NCI-H460 (cell line): ENCODE results near the gene CYP20A1. TPM values are rescaled to one million over a fixed set of nuclear protein-coding genes. Genes with fewer than 3 reads are reported as not detected.
"Not testable (repeated sequence)": the region's sequence is repeated elsewhere in the genome, so short reads cannot be mapped to it uniquely, and the experiment has no call there.

Experiments used
- DNase-seq: peaks from one replicate; pipeline ENCODE4 v3.0.0-alpha.2; 2016; ENCODE audit warnings: low read depth; ENCODE audit errors: extremely low read depth
- total RNA-seq: library from RNA; depleted of rRNA; stranded (reverse); fragments of >200 nt; shearing (Covaris generic); gene quantifications from 2 replicates; pipeline ENCODE4 v1.2.3, GENCODE V29; 2014

The CYP20A1 gene
- total RNA-seq, 1 experiment from 2014 or later: 32.4 TPM

DNA sequence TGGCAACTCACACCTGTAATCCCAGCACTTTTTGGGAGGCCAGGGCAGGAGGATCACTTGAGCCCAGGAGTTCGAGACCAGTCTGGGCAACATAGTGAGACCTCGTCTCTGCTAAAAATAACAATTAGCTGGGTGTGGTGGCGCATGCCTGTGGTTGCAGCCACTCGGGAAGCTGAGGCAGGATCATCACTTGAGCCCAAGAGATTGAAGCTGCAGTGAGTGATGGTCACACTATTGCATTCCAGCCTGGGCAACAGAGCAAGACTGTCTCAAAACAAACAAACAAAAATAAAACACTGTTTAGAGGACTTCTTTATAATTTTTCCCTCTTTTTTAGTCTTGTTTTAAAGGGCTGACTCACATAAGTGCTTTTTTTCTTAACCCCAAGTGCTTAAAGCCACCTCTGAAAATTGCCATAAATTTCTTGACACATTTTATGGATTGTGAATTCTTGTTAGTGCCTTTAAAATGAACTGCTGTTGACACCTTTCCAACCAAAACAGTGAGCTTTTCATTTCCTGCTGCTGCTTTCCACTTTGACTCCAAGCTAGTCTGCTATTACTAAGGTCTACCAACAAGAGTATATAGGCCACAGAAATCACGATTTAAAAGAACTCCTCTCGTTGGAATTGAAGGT lies 41.7 kb downstream of the CYP20A1 start:
- no peak for DNase-seq

DNA sequence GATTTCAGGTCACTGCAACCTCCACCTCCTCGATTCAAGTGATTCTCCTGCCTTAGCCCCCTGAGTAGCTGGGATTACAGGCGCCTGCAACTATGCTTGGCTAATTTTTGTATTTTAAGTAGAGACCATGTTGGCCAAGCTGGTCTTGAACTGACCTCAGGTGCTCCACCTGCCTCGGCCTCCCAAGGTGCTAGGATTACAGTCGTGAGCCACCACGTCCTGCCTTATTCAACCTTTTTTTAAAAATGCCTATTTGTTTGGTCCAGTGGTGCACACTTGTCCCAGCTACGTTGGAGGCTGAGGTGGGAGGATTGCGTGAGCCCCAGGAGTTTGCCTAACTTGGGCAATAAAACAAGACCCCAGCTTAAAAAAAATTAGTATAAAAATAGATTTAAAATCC lies 43.3 kb downstream of the CYP20A1 start:
- no peak for DNase-seq

DNA sequence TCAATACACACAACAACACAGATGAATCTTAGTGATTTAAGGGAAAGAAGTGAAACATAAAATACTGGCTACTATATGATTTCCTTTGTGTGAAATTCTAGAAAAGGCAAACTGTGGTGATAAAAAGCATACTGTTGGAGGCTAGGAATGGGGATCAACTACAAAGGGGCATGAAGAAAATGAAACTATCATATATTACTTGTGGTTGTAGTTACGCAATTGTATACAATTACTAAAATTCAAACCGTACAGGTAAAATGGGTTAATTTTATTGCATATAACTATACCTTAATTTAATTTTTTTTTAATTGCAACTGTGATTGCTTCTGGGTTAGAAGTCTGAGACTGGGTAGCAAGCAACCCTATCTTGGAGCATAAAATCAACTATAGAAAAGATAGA lies 47.7 kb downstream of the CYP20A1 start:
- DNase-seq: no peak

DNA sequence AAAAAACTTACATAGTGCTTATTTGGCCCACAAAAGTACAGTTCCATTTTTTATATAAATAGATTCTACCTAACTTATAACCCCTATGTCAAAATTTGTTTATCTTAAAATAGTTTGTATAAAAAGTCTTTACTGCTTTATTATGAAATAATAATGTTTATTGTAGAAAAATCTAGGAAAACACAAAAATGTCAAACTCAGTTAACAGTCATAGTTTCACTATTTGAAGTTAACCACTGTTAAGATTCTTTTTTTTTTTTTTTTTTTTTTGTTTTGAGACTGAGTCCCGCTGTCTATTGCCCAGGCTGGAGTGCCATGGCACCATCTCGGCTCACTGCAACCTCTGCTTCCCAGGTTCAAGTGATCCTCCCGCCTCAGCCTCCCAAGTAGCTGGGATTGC lies 62.8 kb downstream of the CYP20A1 start:
- DNase-seq: no peak

DNA sequence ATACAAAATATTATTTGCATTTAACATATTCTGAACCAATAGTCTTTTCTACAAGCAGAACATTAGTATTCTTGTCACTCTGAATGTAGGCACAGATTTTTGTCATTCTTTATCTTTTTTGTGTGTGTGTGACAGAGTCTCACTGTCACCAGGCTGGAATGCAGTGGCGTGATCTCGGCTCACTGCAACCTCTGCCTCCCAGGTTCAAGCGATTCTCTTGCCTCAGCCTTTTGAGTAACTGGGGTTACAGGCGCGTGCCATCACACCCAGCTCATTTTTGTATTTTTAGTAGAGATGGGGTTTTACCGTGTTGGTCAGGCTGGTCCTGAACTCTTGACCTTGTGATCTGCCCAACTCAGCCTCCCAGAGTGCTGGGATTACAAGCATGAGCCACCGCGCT lies 63.8 kb downstream of the CYP20A1 start:
- not testable (repeated sequence) for DNase-seq

DNA sequence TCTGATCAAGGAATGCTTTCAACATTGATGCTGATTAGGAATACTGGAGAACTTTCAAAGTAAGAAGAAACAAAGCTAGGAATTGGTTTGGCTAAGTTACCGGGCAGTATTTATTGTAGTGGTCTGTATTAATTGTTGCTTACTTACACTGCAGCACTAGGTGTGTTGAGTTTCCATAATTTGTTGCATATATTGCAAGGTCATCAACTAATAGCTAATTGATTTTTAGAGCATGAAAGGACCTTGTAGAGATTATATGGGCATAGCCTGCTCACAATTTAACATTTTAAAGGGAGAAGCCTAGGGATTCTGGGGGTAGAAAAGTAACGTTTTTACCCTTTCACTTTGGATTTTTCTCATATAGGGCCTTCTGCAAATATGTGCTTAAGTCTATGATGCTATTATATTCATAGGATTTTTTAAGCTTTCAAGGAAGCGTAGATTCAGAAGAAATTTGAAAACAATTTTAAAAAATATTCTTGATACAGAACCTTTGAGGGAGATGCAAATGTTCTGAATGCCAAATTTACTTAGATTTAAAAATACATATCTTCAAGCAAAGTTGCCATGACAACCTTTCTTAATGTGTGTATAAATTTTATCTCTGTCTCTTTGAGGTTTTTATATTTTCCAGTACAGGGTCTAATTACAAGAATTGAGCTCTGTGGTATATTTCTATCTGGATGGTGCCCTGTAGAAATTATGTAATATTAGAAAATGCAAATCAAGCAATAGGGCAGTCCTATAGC lies 72.0 kb downstream of the CYP20A1 start:
- no peak for DNase-seq

DNA sequence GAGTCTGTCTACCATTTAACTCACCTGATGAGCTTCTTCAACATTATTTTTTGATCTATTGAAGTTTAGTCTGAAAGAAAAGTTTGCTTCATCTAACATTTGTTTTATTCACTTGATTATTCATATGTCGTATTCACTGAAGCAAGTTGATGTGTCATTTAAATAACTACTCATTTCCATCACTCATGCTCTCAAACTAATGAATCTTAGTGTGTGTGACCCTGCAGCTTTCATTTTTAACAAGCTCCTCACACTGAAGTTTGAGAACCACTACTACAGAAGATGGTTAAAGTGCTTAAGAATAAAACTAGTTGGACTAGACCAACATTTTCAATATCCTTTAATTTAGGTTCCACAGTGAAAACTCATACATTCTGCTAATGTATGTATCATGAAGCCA lies 87.5 kb downstream of the CYP20A1 start:
- DNase-seq: no peak

DNA sequence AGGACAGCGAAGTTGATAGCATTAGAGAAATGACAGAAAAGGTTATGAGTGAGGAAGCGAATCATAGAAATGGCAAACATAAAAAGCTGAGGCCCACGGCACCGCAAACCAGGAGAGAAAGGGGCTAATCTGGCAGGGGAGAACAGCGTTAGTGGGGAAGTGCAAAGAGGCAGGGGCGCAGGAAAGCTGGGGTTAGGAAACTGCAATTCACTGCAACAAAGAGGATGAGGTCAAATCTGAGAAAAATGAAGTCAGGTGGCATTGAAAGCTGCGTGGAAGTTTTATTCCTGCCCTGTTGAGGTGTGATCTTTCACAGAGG lies 88.7 kb downstream of the CYP20A1 start:
- peak; percentile 13 for DNase-seq

DNA sequence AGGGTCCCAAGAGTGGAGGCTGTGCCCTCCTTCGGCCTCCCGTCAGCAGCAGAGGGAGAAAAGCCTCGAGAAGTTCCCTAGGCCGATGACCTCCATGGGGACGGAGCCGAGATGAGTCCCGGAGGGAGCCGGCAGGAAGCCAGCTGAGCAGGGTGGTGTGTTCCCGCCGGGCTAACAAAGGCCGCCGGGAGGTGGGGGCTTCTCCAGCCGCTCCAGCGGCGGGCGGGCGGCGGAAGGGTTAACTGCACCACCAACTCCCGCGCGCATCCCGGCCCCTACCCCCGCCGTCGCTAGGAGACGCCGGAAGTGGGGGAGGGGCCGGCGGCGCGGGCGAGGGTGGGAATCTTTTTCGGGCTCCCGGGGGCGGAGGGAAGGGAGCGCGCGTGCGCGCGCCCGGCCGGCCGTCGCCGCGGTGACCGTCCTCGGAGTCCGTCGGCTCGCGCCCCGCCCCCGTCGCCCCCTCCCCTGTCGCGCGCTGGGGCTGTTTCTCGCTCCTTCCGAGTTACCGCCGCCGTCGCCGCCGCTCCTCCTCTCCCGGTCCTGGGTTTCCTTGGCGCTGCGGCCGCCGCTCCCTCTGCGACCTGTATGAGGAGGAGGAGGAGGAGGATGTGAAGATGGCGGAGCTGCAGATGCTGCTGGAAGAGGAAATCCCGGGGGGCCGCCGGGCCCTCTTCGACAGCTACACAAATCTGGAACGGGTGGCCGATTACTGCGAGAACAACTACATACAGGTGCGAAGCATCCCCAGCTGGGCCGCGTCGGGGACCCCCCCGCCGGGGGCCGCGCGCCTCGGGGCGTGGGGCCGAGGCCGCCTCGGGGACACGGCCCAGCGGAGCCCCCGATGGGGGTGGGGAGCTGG lies 89.3 kb downstream of the CYP20A1 start, which contains the start of gene ABI2:
Gene ABI2 (plus strand): TSS at position 494 of the 859 bp plus-strand sequence. CDS start 121 bp downstream, at position 615.
- peak; percentile 72 for DNase-seq

DNA sequence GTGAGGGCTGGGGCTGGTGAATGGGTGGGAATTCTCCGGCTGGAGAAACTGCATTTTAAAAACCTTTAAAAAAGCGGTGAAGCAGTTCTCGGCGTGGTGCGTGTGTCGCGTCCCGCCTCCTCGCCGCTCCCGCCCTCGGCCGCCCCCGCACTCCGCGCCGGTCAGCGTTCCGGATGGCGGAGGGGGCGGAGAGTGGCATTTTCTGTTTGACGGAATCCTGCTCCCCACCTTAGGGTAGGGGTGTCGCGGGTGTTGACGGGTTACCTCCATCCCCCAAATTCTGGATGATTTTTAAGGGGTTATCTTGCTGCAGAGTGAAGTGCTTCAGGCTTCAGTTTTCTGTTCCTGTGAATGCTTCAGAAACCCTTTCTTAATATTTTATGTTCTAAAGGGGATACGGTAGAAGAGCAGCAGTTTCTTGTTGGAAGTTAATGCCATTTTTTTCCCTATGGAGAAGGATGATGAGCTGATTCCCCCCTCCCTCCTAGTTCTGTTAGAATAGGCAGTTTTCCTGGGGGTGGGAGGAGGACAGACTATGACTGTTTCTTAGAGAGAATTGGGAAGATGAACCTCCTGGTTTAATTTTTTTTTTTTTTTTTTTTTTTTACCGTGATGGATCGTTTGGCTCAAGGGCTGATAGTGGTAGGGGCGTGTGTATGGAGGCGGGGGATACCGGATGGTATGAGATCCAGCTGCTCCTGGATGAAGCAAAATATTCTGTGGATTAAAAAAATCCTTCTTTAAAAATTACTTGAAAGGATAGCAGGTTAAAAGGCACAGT lies 90.1 kb downstream of the CYP20A1 start:
- peak; percentile 26 for DNase-seq

DNA sequence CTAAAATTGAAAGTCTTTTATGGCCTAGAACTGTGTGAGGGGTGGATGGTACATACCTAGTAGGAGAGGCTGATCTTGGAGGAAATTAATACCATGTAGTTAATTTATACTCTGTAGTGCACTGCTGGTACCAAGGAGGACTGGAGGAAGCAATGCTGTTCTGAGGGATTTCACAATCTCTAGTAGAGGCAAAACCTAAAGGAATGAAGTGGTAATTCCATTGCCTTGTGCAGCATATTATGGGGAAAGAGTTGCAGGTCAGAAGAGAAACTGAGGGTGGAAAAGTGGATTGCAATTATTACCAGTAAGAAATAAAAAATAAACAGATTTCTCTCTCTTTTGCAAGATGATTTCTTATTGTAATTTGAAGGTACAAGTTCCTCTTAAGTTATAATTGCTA lies 91.6 kb downstream of the CYP20A1 start:
- DNase-seq: no peak

DNA sequence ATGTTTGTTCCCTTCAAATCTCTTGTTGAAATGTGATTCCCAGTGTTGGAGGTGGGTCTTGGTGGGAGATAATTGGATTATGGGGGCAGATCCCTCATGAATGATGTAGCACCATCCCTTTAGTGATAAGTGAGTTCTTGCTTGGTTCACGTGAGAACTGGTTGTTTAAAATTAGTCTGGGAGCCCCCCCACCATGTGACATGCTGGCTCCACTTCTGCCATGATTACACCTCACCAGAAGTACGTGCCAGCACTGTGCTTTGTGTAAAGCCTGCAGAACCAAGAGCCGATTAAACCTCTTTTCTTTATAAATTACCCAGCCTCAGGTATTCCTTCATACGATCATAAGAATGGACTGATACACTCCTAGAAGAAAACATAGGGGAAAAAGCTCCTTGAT lies 99.5 kb downstream of the CYP20A1 start:
- no peak for DNase-seq

DNA sequence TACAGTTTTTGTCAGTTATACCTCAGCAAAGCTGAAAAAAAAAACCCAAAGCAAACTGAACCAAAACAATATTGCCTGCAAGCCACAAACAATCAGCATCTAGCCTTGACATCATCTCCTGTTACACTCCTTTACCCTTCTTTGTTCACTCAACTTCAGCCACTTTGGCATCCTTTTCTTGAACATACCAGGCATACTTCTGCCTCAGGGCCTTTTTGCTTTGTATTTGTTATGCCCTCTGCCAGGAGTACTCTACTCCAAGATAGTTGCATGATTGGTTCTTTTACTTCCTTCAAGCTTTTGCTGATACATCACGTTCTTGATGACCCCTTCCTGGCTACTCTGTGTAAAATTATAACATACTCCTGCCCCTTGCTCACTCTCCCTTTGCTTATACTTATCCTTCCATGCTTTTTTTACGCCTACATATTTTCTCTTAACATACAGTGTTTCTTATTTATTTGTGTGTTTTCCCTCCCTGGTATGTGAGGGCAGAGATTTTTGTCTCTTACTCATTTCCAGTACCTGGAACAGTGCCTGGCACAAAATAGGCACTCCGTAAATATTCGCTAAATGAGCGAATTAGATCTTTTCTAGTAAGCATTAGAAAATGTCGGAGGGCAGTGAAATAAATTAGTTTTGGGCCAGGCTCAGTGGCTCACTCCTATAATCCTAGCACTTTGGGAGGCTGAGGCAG lies 102.1 kb downstream of the CYP20A1 start:
- peak; percentile 63 for DNase-seq

DNA sequence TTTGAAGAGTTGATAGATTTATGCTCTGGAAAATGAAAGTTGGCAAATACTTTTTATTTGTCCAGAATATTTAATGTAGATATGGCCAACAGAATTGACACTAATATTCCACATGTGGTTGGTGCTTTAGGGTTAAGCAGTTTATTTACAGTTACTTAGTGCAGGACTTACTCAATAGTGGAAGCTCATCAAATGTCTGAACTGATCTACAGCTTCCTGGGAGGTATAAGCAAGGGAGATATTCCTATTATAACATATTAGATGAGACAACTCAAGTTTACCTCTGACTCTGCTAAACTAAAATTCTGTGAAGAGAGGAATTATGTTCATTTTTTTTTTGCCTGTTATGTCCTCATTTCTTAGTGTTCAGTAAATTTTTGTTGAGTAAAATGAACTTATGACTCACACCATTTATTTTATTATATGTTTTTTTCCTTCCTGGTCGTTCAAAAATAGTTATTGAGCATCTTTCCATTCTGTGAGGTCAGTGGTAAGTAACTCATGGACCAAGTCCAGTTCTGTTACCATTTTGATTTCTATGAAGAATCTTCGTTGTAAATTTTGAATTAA lies 103.0 kb downstream of the CYP20A1 start:
- DNase-seq: no peak

DNA sequence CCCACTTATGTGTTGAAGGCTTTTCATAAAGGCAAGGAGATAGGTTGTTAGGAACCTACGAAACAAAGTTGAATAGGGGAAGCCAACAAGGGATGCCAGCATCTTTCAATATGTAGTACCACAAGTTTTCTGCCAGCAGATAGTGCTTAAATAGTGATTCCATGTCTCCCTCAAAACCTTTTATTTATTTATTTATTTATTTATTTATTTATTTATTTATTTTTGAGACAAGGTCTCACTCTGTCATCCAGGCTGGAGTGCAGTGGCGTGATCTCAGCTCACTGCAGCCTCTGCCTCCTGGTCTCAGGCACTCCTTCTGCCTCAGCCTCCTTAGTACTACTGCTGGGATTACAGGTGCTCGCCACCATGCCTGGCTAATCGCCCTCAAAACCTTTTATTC lies 103.6 kb downstream of the CYP20A1 start:
- not testable (repeated sequence) for DNase-seq

DNA sequence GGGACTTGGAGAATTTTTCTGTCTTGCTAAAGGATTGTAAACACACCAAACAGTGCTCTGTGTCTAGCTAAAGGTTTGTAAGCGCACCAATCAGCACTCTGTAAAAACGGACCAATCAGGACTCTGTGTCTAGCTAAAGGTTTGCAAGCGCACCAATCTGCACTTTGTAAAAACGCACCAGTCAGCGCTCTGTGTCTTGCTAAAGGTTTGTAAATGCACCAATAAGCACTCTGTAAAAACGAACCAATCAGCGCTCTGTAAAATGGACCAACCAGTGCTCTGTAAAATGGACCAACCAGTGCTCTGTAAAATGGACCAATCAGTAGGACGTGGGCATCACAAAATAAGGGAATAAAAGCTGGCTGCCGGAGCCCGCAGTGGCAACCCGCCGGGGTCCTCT lies 105.8 kb downstream of the CYP20A1 start:
- DNase-seq: no peak

DNA sequence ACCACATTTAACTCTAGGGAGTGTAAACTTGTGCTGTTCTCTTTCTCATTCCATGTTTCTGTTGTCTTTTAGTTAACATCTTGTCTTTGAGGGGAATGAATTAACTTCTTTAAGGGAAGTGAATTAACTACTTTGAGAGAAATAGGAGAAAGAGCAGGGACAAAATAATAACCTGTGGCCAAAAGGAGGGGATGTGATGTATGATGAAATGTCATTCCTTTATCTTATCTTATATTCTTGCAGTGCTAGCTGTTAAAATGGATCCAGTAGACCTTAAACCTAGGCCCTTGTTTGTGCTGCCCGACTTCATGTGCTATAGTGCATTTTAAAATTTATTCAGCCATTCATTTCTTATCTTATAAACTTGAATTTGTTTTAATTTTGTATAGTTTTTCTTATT lies 107.8 kb downstream of the CYP20A1 start:
- no peak for DNase-seq

DNA sequence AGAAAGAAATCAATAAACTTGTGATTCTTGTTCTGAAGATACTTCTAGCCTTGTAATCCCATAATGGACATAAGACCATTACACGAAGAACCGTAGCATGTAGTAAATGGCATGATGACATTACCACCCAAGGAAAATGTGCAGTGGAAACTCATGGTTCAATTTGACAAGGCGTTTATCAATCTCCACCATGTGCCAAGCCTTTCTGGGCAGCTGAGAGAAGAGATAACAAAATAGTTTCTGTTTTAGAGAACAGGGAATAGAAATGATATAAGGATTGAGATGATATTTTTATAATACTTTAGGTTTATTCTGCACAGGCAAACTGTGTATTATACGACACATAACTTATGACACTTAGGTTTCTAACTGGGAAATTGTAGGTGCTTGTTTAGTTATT lies 108.6 kb downstream of the CYP20A1 start:
- no peak for DNase-seq

DNA sequence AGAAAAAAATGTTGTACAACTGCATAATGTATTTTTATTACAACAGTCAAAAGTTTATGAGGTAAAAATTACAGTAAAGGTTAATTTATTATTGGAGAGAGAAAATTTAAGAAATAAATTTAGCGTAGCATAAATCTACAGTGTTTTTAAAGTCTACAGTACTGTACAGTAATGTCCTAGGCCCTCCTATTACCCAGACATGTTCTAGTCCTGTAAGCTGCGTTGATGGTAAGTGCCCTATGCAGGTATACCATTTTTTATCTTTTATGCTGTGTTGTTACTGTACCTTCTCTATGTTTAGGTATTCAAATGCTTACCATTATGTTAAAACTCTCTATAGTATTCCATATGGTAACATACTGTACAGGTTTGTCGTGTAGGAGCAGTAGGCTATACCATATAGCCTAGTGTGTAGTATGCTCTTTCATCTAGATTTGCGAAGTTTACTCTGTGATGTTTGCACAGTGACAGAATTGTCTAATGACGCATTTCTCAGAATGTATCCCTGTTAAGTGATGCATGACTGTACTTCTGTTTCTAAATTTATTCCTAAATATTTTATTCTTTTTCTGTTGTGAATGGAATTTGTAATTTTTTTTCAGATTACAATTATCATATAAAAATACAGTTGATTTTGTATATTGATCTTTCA lies 113.9 kb downstream of the CYP20A1 start:
- peak; percentile 84 for DNase-seq
